A549 (cell line): Measurements from ENCODE around the gene GALNTL6. TPM values are rescaled to one million over a fixed set of nuclear protein-coding genes. Genes with fewer than 3 reads are reported as not detected.

ENCODE experiments used
- ATAC-seq, 2 experiments: fragments of 200-7000 bp in 1 of 2; fragments of >200 bp in 1 of 2; cut with Nextera tagmentation in 1 of 2; cut with Tn5 transposase in 1 of 2; 3 replicates each; pipeline versions ENCODE4 v1.8.0 to v1.9.1; 2018 to 2020; ENCODE audit warnings: mild to moderate bottlenecking in 1 of 2, moderate library complexity in 1 of 2
- CTCF ChIA-PET: fragments of 300-600 bp; sonication (Branson Sonifier 250); formaldehyde crosslinking; extraction: SDS; loops from one replicate; lab custom pipeline; 2021; ENCODE audit warnings: antibody characterized with exemption, inconsistent platforms; lab: Yijun Ruan, JAX
- POLR2A ChIA-PET: fragments of 350-600 bp; formaldehyde crosslinking; extraction: SDS; loops from one replicate; lab custom pipeline; 2021; ENCODE audit warnings: antibody characterized with exemption, inconsistent platforms; lab: Yijun Ruan, JAX
- DNase-seq, 2 experiments: peaks; one replicate each; pipeline versions ENCODE4 v3.0.0 to v3.0.0-alpha.2; 2011 to 2016; ENCODE audit warnings: low read depth in 1 of 2, low spot score in 1 of 2
- FAIRE-seq: peaks from 2 replicates; lab custom pipeline; 2011; peaks lifted over from hg19 to GRCh38; lab: Jason Lieb, UNC
- H3K27ac ChIP-seq, 2 experiments: fragments of >200 bp; sonication (Bioruptor Twin); formaldehyde crosslinking; 3 replicates each; pipeline ENCODE4 v1.5.1; 2016 to 2017
- H3K4me1 ChIP-seq: fragments of >200 bp; sonication (Bioruptor Twin); formaldehyde crosslinking; 3 replicates; pipeline ENCODE4 v1.6.1; 2016
- H3K4me2 ChIP-seq: fragments of >200 bp; sonication (Bioruptor Twin); formaldehyde crosslinking; 3 replicates; pipeline ENCODE4 v1.6.1; 2016
- H3K4me3 ChIP-seq: fragments of >200 bp; sonication (Bioruptor Twin); formaldehyde crosslinking; 3 replicates; pipeline ENCODE4 v1.5.1; 2016
- H3K9me3 ChIP-seq: fragments of >200 bp; sonication (Bioruptor Twin); formaldehyde crosslinking; 3 replicates; pipeline ENCODE4 v1.6.1; 2016
- BHLHE40 ChIP-seq: IDR thresholded peaks from 2 replicates; pipeline ENCODE4 v1.6.1; 2012; ENCODE audit warnings: low read depth, low read length, inconsistent platforms
- CEBPB ChIP-seq, 2 experiments: fragments of >200 bp in 1 of 2; sonication (Bioruptor Twin) in 1 of 2; formaldehyde crosslinking in 1 of 2; IDR thresholded peaks; 2 replicates each; pipeline ENCODE4 v1.6.1; 2012 to 2016
- CHD2 ChIP-seq: fragments of 150-350 bp; IDR thresholded peaks from 2 replicates; pipeline ENCODE4 v1.6.1; 2014; ENCODE audit warnings: low read length; ENCODE audit not compliant: partially characterized antibody
- CHD4 ChIP-seq: fragments of 200-600 bp; sonication (generic); IDR thresholded peaks from 2 replicates; pipeline ENCODE4 v1.6.1; 2016; ENCODE audit warnings: antibody characterized with exemption, mild to moderate bottlenecking, borderline replicate concordance
- EHF ChIP-seq: fragments of 250-450 bp; sonication (Bioruptor Pico); IDR thresholded peaks from 2 replicates; pipeline ENCODE4 v1.5.0; 2020; ENCODE audit warnings: mild to moderate bottlenecking
- FOSB ChIP-seq: fragments of 250-450 bp; sonication (Bioruptor Pico); IDR thresholded peaks from 2 replicates; pipeline ENCODE4 v1.5.0; 2020; ENCODE audit warnings: mild to moderate bottlenecking, moderate library complexity
- HDAC2 ChIP-seq: fragments of 200-600 bp; sonication (generic); IDR thresholded peaks from 2 replicates; pipeline ENCODE4 v1.6.1; 2016
- HEYL ChIP-seq: fragments of 250-450 bp; sonication (Bioruptor Pico); IDR thresholded peaks from 2 replicates; pipeline ENCODE4 v1.8.0; 2021; ENCODE audit warnings: mild to moderate bottlenecking, moderate library complexity
- JUNB ChIP-seq: fragments of >200 bp; sonication (Bioruptor Twin); formaldehyde crosslinking; IDR thresholded peaks from 2 replicates; pipeline ENCODE4 v1.6.1; 2016
- KDM5A ChIP-seq: fragments of 200-600 bp; sonication (generic); IDR thresholded peaks from 2 replicates; pipeline ENCODE4 v1.6.1; 2016; ENCODE audit warnings: antibody characterized with exemption, mild to moderate bottlenecking
- POLR2A ChIP-seq: IDR thresholded peaks from 2 replicates; pipeline ENCODE4 v1.6.1; 2012; ENCODE audit warnings: mild to moderate bottlenecking, low read length
- RAD21 ChIP-seq, 2 experiments: fragments of >200 bp in 1 of 2; sonication (Bioruptor Twin) in 1 of 2; formaldehyde crosslinking in 1 of 2; IDR thresholded peaks in 1 of 2; conservative IDR thresholded peaks in 1 of 2; 2 replicates in 1 of 2; 3 replicates in 1 of 2; pipeline ENCODE4 v1.6.1; 2012 to 2018; ENCODE audit warnings: inconsistent platforms in 1 of 2
- RARB ChIP-seq: fragments of 250-450 bp; sonication (Bioruptor Pico); IDR thresholded peaks from 2 replicates; pipeline ENCODE4 v1.8.0; 2021; ENCODE audit warnings: mild to moderate bottlenecking, moderate library complexity
- RFX5 ChIP-seq: fragments of 450-650 bp; IDR thresholded peaks from 2 replicates; pipeline ENCODE4 v1.7.1; 2014; ENCODE audit warnings: antibody characterized with exemption, mild to moderate bottlenecking, moderate library complexity
- TFCP2L1 ChIP-seq: fragments of 250-450 bp; sonication (Bioruptor Pico); IDR thresholded peaks from 2 replicates; pipeline ENCODE4 v1.5.0; 2021; ENCODE audit warnings: mild to moderate bottlenecking
- ZNF302 ChIP-seq: fragments of 250-450 bp; sonication (Bioruptor Pico); IDR thresholded peaks from 2 replicates; pipeline ENCODE4 v1.9.0; 2021; ENCODE audit warnings: inconsistent platforms, mild to moderate bottlenecking, moderate library complexity
- WGBS: methylation state at CpG from one replicate; pipeline ENCODE4 v1.1.6; 2017; ENCODE audit errors: missing lambda C conversion rate; 5-methylcytosine and 5-hydroxymethylcytosine counted together
- polyA plus RNA-seq, 4 experiments: library from polyadenylated mRNA; depleted of rRNA in 3 of 4; stranded (reverse); fragments of >200 nt; fragmentation: RNase III in 1 of 4; extraction: RNeasy Plus Mini Kit Qiagen cat#74134 plus additional on column Dnase treatment in 1 of 4; gene quantifications; 2 replicates in 3 of 4; 3 replicates in 1 of 4; pipeline ENCODE4 v1.2.3, GENCODE V29; 2011 to 2017
- TF ChIP-seq, protein P1 (sequence below): fragments of 250-450 bp; sonication (Bioruptor Pico); IDR thresholded peaks from 2 replicates; pipeline ENCODE4 v1.5.0; 2020; ENCODE audit warnings: low read depth, mild to moderate bottlenecking, moderate library complexity
- TF ChIP-seq, protein P2 (sequence below): IDR thresholded peaks from 2 replicates; pipeline ENCODE4 v1.6.1; 2012; ENCODE audit warnings: low read depth, borderline replicate concordance
- TF ChIP-seq, protein P3 (sequence below): fragments of 450-650 bp; IDR thresholded peaks from 2 replicates; pipeline ENCODE4 v1.6.1; 2014; ENCODE audit warnings: antibody characterized with exemption
- TF ChIP-seq, protein P4 (sequence below): fragments of >200 bp; sonication (Bioruptor Twin); formaldehyde crosslinking; IDR thresholded peaks from 3 replicates; pipeline ENCODE4 v1.6.1; 2016
- TF ChIP-seq, protein P5 (sequence below): fragments of 250-450 bp; sonication (Bioruptor Pico); IDR thresholded peaks from 2 replicates; pipeline ENCODE4 v1.5.0; 2021; ENCODE audit warnings: mild to moderate bottlenecking, moderate library complexity, borderline replicate concordance

Gene GALNTL6
- polyA plus RNA-seq, 2 of the 4 experiments (the other 2 are of a cell fraction): 0.06 to 0.49 TPM

DNA sequence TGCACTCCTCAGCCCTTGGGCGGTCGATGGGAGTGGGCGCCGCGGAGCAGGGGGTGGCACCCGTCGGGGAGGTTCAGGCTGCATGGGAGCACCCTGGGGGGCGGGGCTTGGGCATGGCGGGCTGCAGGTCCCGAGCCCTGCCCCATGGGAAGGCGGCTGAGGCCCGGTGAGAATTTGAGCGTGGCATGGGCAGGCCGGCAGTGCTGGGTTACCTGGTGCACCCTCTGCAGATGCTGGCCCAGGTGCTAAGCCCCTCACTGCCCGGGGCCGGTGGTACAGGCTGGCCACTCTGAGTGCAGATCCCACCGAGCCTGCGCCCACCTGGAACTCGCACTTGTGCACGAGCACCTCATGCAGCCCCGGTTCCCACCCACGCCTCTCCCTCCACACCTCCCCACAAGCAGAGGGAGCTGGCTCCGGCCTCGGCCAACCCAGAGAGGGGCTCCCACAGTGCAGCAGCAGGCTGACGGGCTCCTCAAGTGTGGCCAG is 556.3 kb downstream of the GALNTL6 start:
- H3K4me2 ChIP-seq: no peak overlapping the region
- H3K9me3 ChIP-seq: no peaks in the 10 kb centered on the region
- H3K27ac ChIP-seq: no peak overlapping the region
- ATAC-seq (no peak), FAIRE-seq (no peak), DNase-seq (no peak)
- TF ChIP-seq BHLHE40 (no peak), CEBPB (IDR thresholded peaks at IDR 0.05) (no peak), HEYL (CRISPR knock-in tag) (no peak), CHD2 (no peak), KDM5A (no peak), CHD4 (no peak), RAD21 (conservative IDR thresholded peaks at IDR 0.05 in 1 of 2, IDR thresholded peaks at IDR 0.05 in 1 of 2) (no peak), RFX5 (no peak), ZNF302 (CRISPR knock-in tag) (no peak), FOSB (CRISPR knock-in tag) (no peak), EHF (CRISPR knock-in tag) (no peak), POLR2A (no peak), JUNB (no peak), HDAC2 (no peak)
- TF ChIP-seq, protein P1, sequence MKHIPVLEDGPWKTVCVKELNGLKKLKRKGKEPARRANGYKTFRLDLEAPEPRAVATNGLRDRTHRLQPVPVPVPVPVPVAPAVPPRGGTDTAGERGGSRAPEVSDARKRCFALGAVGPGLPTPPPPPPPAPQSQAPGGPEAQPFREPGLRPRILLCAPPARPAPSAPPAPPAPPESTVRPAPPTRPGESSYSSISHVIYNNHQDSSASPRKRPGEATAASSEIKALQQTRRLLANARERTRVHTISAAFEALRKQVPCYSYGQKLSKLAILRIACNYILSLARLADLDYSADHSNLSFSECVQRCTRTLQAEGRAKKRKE: no peak
- TF ChIP-seq, protein P2, sequence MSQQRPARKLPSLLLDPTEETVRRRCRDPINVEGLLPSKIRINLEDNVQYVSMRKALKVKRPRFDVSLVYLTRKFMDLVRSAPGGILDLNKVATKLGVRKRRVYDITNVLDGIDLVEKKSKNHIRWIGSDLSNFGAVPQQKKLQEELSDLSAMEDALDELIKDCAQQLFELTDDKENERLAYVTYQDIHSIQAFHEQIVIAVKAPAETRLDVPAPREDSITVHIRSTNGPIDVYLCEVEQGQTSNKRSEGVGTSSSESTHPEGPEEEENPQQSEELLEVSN: no peak
- TF ChIP-seq, protein P3, sequence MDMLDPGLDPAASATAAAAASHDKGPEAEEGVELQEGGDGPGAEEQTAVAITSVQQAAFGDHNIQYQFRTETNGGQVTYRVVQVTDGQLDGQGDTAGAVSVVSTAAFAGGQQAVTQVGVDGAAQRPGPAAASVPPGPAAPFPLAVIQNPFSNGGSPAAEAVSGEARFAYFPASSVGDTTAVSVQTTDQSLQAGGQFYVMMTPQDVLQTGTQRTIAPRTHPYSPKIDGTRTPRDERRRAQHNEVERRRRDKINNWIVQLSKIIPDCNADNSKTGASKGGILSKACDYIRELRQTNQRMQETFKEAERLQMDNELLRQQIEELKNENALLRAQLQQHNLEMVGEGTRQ: no peak
- no peaks in the 10 kb centered on the region for H3K4me1 ChIP-seq
- CTCF ChIA-PET: no interaction called here
- POLR2A ChIA-PET: no interaction called here
- H3K4me3 ChIP-seq: no peak overlapping the region
- no CpG with 5 or more reads among the region's 25 CpGs for WGBS

DNA sequence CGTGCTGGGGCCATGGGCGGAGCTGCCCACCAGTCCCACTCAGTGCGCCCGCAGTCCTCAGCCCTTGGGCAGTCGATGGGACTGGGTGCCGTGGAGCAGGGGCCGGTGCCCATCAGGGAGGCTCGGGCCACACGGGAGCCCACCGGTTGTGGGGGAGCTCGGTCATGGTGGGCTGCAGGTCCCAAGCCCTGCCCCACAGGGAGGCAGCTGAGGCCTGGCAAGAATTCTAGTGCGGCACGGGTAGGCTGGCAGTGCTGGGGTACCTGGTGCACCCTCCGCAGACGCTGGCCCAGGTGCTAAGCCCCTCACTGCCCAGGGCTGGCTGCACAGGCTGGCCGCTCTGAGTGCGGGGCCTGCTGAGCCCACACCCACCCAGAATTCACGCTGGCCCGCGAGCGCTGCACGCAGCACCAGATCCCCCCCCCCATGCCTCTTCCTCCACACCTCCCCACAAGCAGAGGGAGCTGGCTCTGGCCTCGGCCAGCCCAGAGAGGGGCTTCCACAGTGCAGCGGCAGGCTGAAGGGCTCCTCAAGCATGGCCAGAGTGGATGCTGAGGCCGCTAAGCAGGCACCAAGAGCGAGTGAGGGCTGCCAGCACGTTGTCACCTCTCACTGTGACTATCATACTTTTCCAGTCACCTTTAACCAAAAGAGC is 564.4 kb downstream of the GALNTL6 start:
- Histone ChIP-seq H3K4me3 (no peak overlapping the region), H3K4me1 (no peaks in the 10 kb centered on the region), H3K9me3 (no peaks in the 10 kb centered on the region), H3K4me2 (no peak overlapping the region), H3K27ac (no peak overlapping the region)
- CTCF ChIA-PET: no interaction called here
- TF ChIP-seq, protein P4, sequence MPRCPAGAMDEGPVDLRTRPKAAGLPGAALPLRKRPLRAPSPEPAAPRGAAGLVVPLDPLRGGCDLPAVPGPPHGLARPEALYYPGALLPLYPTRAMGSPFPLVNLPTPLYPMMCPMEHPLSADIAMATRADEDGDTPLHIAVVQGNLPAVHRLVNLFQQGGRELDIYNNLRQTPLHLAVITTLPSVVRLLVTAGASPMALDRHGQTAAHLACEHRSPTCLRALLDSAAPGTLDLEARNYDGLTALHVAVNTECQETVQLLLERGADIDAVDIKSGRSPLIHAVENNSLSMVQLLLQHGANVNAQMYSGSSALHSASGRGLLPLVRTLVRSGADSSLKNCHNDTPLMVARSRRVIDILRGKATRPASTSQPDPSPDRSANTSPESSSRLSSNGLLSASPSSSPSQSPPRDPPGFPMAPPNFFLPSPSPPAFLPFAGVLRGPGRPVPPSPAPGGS: no peak
- TF ChIP-seq TFCP2L1 (CRISPR knock-in tag) (no peak), HEYL (CRISPR knock-in tag) (no peak), RARB (CRISPR knock-in tag) (no peak), CHD2 (no peak)
- TF ChIP-seq, protein P1: no peak
- TF ChIP-seq, protein P5, sequence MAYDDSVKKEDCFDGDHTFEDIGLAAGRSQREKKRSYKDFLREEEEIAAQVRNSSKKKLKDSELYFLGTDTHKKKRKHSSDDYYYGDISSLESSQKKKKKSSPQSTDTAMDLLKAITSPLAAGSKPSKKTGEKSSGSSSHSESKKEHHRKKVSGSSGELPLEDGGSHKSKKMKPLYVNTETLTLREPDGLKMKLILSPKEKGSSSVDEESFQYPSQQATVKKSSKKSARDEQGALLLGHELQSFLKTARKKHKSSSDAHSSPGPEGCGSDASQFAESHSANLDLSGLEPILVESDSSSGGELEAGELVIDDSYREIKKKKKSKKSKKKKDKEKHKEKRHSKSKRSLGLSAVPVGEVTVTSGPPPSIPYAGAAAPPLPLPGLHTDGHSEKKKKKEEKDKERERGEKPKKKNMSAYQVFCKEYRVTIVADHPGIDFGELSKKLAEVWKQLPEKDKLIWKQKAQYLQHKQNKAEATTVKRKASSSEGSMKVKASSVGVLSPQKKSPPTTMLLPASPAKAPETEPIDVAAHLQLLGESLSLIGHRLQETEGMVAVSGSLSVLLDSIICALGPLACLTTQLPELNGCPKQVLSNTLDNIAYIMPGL (CRISPR knock-in tag): no peak
- ATAC-seq (no peak), DNase-seq (no peak), FAIRE-seq (no peak)
- WGBS: 65% methylated on average over 3 of the region's 27 CpGs
- POLR2A ChIA-PET: no interaction called here
